ENCODE measurements around the gene MERTK. TPM values are rescaled to one million over a fixed set of nuclear protein-coding genes. Genes with fewer than 3 reads are reported as not detected.

MERTK gene
- polyA plus RNA-seq, 1 of the 3 experiments (the other 2 are of a cell fraction): 9.6 TPM

- POLR2A ChIA-PET: no interaction called here
- Histone ChIP-seq H3K27ac (ENCODE audit: low read depth in 2 of 2, low read length in 1 of 2) (peak overlapping the region in 1 of 2 experiments; percentile 48; a peak in 2 of 4 replicates), H3K36me3 (replicated peaks in 1 of 2; ENCODE audit: control insufficient read depth in 1 of 2, insufficient read depth in 2 of 2, low read length in 1 of 2) (peaks cover 39 to 79% of the 10 kb centered on the region in 2 experiments), H3K9me2 (no peaks in the 10 kb centered on the region), H3K79me2 (ENCODE audit: insufficient read depth) (peaks cover 67% of the 10 kb centered on the region; the same call in 1 of the 2 replicates), H4K20me1 (ENCODE audit: insufficient read depth) (no peaks in the 10 kb centered on the region), H3F3A (replicated peaks; ENCODE audit: insufficient read depth) (peaks cover 26% of the 10 kb centered on the region), H3K27me3 (ENCODE audit: insufficient read depth) (no peaks in the 10 kb centered on the region), H3K9ac (no peak overlapping the region), H3K4me2 (peak overlapping the region; percentile 15; the same call in 1 of the 2 replicates), H2AFZ (ENCODE audit: low read depth) (no peak overlapping the region), H3K4me3 (ENCODE audit: low read depth in 2 of 2, low read length in 1 of 2) (no peak overlapping the region), H3K9me3 (no peaks in the 10 kb centered on the region), H3K4me1 (ENCODE audit: control insufficient read depth in 1 of 2, insufficient read depth in 2 of 2, low read depth in 1 of 2, low read length in 1 of 2) (peaks cover 0 to 10% of the 10 kb centered on the region in 2 experiments; a peak in 1 of 4 replicates)
- 86% methylated on average over 5 of the region's 5 CpGs for WGBS (ENCODE audit: low lambda C conversion rate)
- TF ChIP-seq CHD2 (IDR thresholded peaks at IDR 0.05; ENCODE audit: low read length, partially characterized antibody) (no peak), RAD21 (IDR thresholded peaks at IDR 0.05; ENCODE audit: low read length) (no peak), JUND (IDR thresholded peaks at IDR 0.05) (no peak), ELF1 (IDR thresholded peaks at IDR 0.05) (no peak)
- TF ChIP-seq, protein P1, sequence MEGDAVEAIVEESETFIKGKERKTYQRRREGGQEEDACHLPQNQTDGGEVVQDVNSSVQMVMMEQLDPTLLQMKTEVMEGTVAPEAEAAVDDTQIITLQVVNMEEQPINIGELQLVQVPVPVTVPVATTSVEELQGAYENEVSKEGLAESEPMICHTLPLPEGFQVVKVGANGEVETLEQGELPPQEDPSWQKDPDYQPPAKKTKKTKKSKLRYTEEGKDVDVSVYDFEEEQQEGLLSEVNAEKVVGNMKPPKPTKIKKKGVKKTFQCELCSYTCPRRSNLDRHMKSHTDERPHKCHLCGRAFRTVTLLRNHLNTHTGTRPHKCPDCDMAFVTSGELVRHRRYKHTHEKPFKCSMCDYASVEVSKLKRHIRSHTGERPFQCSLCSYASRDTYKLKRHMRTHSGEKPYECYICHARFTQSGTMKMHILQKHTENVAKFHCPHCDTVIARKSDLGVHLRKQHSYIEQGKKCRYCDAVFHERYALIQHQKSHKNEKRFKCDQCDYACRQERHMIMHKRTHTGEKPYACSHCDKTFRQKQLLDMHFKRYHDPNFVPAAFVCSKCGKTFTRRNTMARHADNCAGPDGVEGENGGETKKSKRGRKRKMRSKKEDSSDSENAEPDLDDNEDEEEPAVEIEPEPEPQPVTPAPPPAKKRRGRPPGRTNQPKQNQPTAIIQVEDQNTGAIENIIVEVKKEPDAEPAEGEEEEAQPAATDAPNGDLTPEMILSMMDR (IDR thresholded peaks at IDR 0.05): no peak
- TF ChIP-seq, protein P2, sequence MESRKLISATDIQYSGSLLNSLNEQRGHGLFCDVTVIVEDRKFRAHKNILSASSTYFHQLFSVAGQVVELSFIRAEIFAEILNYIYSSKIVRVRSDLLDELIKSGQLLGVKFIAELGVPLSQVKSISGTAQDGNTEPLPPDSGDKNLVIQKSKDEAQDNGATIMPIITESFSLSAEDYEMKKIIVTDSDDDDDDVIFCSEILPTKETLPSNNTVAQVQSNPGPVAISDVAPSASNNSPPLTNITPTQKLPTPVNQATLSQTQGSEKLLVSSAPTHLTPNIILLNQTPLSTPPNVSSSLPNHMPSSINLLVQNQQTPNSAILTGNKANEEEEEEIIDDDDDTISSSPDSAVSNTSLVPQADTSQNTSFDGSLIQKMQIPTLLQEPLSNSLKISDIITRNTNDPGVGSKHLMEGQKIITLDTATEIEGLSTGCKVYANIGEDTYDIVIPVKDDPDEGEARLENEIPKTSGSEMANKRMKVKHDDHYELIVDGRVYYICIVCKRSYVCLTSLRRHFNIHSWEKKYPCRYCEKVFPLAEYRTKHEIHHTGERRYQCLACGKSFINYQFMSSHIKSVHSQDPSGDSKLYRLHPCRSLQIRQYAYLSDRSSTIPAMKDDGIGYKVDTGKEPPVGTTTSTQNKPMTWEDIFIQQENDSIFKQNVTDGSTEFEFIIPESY (IDR thresholded peaks at IDR 0.05; ENCODE audit: borderline replicate concordance, low read depth): no peak
- CTCF ChIA-PET: no interaction called here
- DNase-seq: no peak
Observed at GRCh38 chr2:112065486-112065885, 167.1 kb downstream of the MERTK start.

GRCh38 chr2:112065966-112066365, 167.6 kb downstream of the MERTK start:
- Histone ChIP-seq H3K36me3 (replicated peaks in 1 of 2; ENCODE audit: control insufficient read depth in 1 of 2, insufficient read depth in 2 of 2, low read length in 1 of 2) (peaks cover 37 to 75% of the 10 kb centered on the region in 2 experiments), H3K9me3 (no peaks in the 10 kb centered on the region), H3K4me3 (ENCODE audit: low read depth in 2 of 2, low read length in 1 of 2) (no peak overlapping the region), H3K79me2 (ENCODE audit: insufficient read depth) (peaks cover 67% of the 10 kb centered on the region; the same call in 1 of the 2 replicates), H3K4me2 (peak overlapping the region; percentile 15; the same call in 1 of the 2 replicates), H4K20me1 (ENCODE audit: insufficient read depth) (no peaks in the 10 kb centered on the region), H3K27me3 (ENCODE audit: insufficient read depth) (no peaks in the 10 kb centered on the region), H3K9ac (no peak overlapping the region), H2AFZ (ENCODE audit: low read depth) (no peak overlapping the region), H3K9me2 (no peaks in the 10 kb centered on the region), H3K4me1 (ENCODE audit: control insufficient read depth in 1 of 2, insufficient read depth in 2 of 2, low read depth in 1 of 2, low read length in 1 of 2) (peaks cover 0 to 10% of the 10 kb centered on the region in 2 experiments; a peak in 1 of 4 replicates), H3F3A (replicated peaks; ENCODE audit: insufficient read depth) (peaks cover 26% of the 10 kb centered on the region), H3K27ac (ENCODE audit: low read depth in 2 of 2, low read length in 1 of 2) (peak overlapping the region; percentile 3 to 48; a peak in 3 of 4 replicates)
- TF ChIP-seq TEAD4 (IDR thresholded peaks at IDR 0.05; ENCODE audit: borderline replicate concordance, insufficient read depth) (peak; percentile 48; the same call in 1 of the 2 replicates), RFX5 (IDR thresholded peaks at IDR 0.05; ENCODE audit: low read length) (no peak), JUND (IDR thresholded peaks at IDR 0.05) (peak; percentile 73), IRF3 (IDR thresholded peaks at IDR 0.05; ENCODE audit: low read depth, low read length) (no peak), GATA2 (CRISPR knock-in tag; IDR thresholded peaks at IDR 0.05) (no peak), NFIC (IDR thresholded peaks at IDR 0.05; ENCODE audit: borderline replicate concordance) (no peak), FOSL2 (IDR thresholded peaks at IDR 0.05; ENCODE audit: borderline replicate concordance, low read depth) (peak; percentile 75), GABPA (IDR thresholded peaks at IDR 0.05; ENCODE audit: low read depth) (no peak), TCF12 (IDR thresholded peaks at IDR 0.05) (peak; percentile 71), TAF1 (IDR thresholded peaks at IDR 0.05; ENCODE audit: borderline replicate concordance, low read depth, low read length) (no peak), YY1 (IDR thresholded peaks at IDR 0.05; ENCODE audit: low read depth) (no peak), MXI1 (IDR thresholded peaks at IDR 0.05; ENCODE audit: low read depth, low read length) (no peak)
- TF ChIP-seq, protein P3, sequence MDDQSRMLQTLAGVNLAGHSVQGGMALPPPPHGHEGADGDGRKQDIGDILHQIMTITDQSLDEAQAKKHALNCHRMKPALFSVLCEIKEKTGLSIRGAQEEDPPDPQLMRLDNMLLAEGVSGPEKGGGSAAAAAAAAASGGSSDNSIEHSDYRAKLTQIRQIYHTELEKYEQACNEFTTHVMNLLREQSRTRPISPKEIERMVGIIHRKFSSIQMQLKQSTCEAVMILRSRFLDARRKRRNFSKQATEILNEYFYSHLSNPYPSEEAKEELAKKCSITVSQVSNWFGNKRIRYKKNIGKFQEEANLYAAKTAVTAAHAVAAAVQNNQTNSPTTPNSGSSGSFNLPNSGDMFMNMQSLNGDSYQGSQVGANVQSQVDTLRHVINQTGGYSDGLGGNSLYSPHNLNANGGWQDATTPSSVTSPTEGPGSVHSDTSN (IDR thresholded peaks at IDR 0.05): peak; percentile 52
- TF ChIP-seq, protein P4, sequence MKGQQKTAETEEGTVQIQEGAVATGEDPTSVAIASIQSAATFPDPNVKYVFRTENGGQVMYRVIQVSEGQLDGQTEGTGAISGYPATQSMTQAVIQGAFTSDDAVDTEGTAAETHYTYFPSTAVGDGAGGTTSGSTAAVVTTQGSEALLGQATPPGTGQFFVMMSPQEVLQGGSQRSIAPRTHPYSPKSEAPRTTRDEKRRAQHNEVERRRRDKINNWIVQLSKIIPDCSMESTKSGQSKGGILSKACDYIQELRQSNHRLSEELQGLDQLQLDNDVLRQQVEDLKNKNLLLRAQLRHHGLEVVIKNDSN (IDR thresholded peaks at IDR 0.05; ENCODE audit: borderline replicate concordance, low read depth): no peak
- TF ChIP-seq, protein P2 (IDR thresholded peaks at IDR 0.05; ENCODE audit: borderline replicate concordance, low read depth): no peak
- 36% methylated on average over 1 of the region's 1 CpG for WGBS (ENCODE audit: low lambda C conversion rate)
- no peak for DNase-seq
- CTCF ChIA-PET: no interaction called here
- POLR2A ChIA-PET: no interaction called here

Measured in SK-N-SH (cell line).